HUDEP-2 (cell line): ENCODE data around the gene TSBP1.
"Not testable (repeated sequence)": the region's sequence is repeated elsewhere in the genome, so short reads cannot be mapped to it uniquely, and the experiment has no call there.

Experiments used
- DNase-seq, 76 experiments: peaks; one replicate each; lab custom pipeline; 2025; ENCODE audit not compliant: unreplicated experiment in 76 of 76; lab: John Stamatoyannopoulos, UW

The TSBP1 gene

DNA sequence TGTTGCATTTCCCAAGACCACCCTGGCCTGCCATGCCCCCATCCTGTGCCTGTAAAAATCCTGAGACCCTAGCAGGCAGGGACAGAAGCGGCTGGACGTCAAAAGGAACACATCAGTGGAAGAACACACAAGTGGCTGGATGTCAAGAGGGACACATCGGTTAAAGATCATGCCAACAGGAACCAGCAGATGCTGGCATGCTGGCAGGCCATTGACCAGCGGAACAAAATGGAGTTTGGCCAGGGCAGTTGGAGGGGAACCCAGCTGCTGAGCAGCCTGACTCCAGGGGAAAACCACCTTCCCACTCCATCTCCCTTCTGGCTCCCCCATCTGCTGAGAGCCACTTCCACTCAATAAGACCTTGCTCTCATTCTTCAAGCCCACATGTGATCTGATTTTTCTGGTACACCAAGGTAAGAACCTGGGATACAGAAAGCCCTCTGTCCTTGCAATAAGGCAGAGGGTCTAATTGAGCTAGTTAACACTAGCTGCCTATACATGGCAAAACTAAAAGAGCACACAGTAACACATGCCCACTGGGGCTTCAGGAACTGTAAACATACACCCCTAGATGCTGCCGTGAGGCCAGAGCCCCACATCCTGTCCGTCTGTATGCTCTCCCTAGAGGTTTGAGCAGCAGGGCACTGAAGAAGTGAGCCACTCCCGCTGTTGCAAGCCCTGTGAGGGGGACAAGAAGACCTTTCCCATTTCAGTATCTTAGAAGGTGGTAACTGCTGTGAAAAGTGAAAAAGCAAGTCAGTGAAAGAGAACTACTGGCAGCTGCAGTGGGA lies 4.2 kb upstream of the TSBP1 start:
- DNase-seq: no peak

DNA sequence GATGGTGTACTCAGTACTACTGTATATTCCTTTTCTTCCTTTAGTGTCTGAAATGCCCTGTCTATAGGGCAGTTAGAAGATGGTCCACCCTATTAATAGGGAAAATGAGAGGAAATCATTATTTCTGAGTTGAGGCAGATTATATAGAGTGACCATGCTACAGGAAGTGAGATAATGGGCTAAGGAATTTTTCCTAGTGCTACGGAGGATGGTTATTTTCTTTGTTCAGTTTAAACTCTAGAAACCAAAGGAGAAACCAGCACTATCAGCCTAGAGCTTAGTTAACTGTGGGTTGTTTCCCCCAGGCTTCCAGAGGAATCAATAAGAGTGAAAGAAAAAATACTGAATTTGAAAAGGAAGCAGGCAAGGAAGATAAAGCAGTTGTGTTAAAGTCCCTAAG lies 474 bp downstream of the TSBP1 start:
- no peak for DNase-seq

DNA sequence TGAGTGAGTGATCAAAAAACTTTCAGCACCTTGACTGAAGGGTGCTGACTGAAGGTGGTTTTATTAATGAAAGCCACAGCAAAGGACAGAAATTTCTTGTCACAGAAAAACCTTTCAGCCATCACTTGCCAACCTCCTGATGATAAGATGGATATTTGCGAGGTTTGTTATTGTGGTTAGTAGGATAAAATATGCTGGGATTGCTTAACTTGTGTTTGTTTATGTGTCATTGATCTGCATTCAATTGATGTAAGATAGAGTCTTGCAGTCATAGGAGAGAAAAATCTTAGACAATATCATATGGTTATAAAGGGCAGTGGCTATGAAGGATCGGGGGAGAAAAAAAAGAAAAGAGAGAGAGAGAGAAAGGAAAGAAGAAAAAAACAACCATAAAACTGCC lies 1.2 kb downstream of the TSBP1 start:
- DNase-seq: no peak

DNA sequence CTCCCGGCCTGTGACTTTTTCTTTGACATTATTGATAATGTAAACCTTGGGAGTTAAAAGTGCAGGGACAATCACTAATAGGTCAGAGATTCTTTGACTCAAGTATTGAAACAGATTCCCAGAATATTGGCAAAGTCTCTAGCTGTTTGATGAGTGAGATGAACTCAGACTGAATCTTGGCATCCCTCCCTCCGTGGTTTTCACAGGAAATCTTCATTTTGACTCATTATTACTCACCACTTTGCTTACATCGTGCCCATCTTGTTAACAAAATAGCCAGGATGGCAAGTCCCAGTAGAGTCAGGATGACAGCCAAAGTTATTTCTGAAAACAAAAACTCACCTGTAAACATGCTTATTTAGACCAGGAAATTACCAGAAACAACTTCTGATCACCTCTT lies 2.0 kb downstream of the TSBP1 start:
- DNase-seq: no peak

DNA sequence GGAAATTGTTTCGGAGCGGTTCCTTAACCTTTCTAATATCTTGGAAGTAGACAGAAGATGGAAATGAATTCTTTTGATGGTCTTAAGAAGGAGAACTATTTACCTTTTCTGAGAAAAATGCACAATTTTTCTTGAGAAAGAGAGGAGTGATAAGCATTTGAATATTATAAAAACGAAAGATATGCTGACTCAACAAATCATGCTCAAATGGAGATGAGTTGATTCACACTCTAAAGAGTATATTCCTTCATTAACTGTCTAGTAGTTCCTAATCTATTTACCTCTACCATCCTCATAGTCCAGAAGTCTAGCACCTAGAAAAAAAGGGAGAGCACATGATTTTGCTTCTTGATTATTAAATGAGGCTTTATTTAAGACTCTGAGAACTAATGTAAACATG lies 4.1 kb downstream of the TSBP1 start:
- no peak for DNase-seq

DNA sequence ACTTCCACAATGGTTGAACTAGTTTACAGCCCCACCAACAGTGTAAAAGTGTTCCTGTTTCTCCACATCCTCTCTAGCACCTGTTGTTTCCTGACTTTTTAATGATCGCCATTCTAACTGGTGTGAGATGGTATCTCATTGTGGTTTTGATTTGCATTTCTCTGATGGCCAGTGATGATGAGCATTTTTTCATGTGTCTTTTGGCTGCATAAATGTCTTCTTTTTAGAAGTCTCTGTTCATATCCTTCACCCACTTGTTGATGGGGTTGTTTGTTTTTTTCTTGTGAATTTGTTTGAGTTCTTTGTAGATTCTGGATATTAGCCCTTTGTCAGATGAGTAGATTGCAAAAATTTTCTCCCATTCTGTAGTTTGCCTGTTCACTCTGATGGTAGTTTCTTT lies 12.5 kb downstream of the TSBP1 start:
- DNase-seq: not testable (repeated sequence)

DNA sequence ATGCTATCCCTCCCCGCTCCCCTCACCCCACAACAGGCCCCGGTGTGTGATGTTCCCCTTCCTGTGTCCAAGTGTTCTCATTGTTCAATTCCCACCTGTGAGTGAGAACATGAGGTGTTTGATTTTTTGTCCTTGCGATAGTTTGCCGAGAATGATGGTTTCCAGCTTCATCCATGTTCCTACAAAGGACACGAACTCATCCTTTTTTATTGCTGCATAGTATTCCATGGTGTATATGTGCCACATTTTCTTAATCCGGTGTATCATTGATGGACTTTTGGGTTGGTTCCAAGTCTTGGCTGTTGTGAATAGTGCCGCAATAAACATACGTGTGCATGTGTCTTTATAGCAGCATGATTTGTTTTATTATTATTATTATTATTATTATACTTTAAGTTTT lies 13.2 kb downstream of the TSBP1 start:
- not testable (repeated sequence) for DNase-seq

DNA sequence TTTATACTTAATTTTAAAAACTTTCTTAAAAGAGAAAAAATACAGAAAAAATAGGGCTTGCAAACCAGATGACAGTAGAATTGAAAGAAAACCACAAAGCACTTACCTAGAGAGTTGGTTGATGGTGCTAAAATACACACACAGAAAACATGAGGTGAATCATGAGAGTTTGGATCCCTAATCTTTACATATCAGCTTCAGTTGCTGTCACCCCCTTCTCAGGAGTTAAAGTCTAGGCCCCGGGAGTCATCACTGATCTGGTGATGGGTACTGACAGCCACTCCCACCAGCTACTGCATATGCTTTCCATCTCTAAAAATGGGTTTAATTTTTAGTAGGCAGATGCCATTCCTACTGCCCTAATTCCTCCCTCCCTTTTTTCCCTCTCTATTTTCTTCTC lies 16.7 kb downstream of the TSBP1 start:
- no peak for DNase-seq

DNA sequence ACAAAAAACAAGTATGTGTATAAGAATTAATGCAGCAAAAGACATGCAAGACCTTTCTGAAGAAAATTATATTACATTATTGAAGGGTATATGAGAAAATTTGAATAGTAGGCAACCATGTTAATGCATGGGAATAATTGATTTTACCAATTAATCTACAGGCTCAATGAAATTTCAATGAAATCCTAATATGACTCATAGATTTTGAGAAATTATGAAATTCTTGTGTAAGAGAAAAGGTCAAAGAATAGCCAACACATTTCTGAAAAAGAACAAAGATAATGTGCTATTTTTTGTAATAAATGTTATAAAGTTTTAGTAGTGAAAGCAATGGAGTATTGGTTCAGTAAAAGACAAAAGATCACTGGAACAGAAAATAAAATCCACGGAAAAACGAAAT lies 18.4 kb downstream of the TSBP1 start:
- no peak for DNase-seq

DNA sequence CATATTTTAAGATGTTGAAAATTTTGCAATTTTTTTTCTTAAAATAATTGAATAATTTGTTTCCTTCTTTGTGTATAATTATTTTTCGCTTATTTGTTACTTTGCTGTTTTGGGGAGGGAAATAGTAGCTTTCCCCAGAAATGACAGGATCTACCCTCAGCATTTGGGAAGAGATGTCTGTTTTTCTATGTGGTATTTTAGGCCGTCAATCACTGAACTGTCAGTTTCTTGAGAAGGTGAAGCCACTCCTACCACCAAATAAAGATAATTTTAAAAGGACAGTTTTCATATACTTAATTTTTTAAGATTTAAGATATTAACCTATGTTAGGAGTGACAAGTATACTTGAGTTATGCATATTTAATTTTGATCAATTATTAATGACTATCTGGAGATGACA lies 31.5 kb downstream of the TSBP1 start:
- DNase-seq: no peak

DNA sequence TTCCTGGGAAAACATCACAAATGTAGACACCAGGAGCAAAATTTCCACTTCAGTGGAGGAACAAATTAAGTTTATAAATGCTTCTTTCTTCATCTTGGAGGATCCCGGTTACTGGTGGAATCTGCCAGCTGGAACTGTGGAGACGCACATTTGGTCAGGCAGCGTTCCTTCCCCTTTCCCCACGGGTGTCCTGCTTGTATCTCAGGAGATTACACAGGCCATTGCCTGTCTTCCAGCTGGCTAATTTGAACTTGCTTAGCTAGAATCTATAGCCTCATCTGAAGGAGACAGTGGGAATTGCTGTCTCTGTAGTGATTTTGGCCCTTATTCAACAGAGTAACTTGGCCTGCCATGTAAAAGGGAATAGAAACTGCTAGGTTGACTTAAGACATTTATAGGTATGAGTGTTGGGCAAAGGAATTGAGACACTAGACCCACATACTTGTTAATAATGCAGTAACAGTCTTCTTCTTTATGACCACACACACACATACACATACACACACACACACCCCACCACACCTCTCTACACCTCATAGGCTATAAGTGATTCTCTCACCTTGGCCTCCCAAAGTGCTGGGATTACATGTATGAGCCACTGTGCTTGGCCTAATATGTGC lies 34.4 kb downstream of the TSBP1 start:
- no peak for DNase-seq

DNA sequence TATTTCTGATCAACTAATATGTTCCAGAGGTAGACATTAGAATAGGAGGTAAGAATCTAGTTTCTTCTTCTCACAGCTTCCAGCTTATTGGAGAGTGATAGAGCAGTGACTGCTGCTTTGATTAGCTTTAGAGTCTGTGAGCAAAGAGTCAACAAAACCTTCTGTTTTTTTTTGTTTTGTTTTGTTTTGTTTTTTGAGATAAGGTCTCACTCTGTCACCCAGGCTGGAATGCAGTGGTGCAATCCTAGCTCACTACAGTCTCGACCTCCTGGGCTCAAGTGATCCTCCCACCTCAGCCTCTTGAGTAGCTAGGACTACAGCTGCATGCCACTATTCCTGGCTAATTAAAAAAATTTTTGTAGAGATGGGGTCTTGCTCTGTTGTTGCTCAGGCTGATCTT lies 39.3 kb downstream of the TSBP1 start:
- no peak for DNase-seq

DNA sequence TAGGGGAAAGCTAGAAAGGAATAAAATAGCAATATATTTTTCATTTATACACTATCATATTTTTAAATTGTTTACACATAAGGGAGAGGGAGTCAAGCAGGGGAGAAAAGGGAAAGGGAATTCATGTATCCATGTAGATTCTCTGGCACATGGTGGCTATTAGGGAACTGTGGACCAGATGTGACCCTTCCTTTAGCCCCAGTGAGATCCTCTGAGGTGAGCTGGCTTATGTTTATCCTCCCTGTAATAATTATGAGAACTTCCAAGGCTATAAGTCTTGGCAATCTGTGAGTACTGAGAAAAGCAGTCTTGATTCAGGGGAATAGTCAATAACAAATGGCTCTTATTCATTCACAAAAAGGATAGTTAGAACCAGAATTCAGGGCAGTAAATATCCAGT lies 42.6 kb downstream of the TSBP1 start:
- no peak for DNase-seq

DNA sequence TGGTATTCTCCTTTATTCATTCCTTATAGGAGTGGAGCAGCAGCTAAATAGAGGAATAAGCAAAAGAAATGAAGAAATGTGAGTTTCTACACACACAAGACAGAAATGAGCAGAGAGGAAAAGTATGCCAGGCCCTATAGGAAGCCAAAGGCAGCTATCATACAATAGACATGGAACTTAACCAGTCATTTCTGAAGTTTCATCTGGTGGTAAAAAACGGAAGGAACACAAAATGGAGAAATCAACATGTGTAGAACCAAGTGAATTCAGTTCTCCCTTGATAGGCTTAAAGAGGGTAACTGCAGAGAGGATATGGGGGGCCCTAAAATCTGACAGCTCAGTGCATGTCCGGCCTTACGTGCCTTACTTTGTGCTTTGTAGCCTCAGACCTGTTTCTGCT lies 44.6 kb downstream of the TSBP1 start:
- no peak for DNase-seq

DNA sequence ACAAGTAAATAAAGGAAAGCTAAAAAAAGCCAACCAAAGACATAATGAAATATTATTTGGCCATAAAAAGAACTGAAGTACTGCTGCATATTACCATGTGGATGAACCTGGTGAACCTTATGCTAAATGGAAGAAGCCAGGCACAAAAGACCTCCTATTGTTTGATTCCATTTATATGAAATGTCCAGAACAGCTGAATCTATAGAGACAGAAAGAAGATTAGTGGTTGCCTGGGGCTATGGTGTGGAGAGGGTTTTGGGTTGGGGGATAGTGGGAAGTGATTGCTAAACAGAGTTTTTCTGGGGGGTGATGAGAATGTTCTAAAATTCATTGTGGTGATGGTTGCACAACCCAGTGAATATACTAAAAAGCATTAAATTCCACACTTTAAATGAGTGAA lies 53.2 kb downstream of the TSBP1 start:
- DNase-seq: no peak

DNA sequence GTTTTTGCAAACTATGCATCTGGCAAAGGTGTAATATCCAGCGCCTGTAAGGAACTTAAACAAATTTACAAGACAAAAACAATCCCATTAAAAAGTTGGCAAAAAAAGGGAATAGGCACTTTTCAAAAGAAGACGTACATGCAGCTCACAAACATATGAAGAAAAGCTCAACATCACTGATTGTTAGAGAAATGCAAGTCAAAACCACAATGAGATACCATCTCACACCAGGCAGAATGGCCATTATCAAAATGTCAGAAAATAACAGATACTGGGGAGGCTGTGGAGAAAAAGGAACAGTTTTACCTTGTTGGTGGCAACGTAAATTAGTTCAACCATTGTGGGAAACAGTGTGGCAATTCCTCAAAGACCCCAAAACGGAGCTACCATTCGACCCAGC lies 54.2 kb downstream of the TSBP1 start:
- peak in 1 of 76 experiments; percentile 14 for DNase-seq

DNA sequence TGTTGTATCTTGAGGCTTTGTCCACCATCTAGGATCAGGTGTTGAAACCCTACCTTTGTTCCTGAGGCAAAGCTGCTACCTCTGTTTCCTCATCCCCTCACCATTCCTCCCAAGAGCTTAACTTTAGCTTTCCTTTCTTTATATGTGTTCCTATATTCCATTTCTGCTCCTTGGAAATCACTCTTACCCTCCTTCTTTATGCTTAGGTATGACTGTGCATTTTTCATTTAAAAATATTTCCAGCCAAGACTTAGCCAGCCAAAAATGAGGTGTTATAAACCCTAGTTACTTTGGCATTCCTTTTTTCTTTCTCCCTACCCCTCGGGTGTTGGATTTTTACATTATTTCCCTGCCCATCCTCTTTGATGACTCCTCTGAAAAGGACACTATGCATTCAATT lies 57.7 kb downstream of the TSBP1 start:
- DNase-seq: no peak

DNA sequence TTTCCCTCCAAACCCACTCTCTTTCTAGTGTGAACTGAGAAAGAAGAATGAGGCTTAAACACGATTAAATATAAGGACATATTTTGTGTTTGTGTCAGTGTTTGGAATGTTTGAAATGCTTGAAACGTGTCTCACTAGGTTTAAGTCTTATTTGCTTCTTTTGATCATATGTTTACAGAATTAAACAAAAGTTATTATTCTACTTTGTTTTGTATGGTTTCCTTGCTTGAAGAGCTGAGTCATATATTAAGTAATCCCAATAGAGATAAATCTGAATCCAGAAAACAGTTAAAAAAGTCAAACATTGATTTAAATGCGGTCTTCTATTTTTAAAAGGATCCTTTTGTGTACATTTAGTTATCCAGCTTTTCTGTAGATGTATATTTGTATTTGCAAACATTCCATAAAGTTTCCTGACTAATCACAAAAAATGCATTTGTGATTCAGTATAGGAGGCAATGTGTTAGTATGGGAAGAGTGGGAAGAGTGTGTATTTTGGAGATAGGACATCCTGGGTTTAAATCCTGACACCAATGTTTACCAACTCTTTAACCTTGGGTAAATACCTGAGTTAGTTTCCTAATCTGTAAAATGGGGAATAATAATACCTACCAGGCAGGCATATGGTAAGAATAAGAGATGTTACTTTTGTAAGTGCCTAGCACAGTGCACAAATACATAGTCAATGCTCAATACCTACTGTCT lies 72.9 kb downstream of the TSBP1 start:
- no peak for DNase-seq

DNA sequence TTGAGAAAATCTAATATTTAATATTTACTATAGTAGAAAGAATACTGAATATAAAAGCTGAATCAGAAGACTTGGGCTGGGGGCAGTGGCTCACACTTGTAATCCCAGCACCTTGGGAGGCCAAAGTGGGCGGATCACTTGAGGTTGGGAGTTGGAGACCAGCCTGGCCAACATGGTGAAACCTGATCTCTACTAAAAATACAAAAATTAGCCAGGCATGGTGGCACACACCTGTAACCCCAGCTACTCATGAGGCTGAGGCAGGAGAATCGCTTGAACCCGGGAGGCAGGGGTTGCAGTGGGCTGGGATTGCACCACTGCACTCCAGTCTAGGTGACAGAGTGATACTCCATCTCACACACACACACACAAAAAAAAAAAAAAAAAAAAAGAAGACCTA lies 76.7 kb downstream of the TSBP1 start:
- DNase-seq: not testable (repeated sequence)

DNA sequence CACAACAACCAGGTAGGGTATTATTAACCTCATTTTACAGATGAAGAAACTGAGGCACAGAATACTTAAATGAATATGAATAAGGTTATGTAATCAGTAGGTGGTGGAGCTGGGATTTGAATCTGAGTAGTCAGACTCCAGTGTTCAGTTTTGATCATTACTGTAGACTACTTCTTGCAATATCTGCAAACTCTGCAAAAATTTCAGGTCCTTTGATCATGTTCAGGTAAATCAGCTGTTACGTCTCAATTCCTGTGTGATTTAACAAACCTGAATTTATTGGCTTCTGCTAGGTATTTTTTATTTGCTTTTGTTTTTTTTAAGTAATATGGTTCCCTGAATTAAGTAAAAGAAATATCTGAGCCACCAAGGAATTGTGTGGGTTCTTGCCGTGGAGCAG lies 77.1 kb downstream of the TSBP1 start:
- no peak for DNase-seq

DNA sequence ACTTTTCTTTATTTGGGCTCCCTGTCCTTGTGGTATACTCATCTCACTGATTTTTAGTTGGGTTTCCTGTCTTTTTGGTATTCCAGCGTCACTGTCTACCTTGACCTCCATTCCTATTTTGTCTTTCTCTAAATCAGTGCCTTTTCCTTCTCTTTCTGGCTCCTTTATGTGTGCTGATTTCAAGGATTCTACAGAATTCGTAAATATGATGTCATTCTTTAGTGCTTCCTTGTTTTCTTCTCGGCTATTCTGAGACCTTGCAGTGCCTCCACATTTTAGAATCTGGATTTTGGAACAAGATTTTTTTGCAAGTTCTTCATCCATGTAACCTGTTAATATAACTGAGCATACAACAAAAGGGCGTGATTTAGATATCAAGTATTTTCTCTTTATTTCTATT lies 78.0 kb downstream of the TSBP1 start:
- DNase-seq: no peak

DNA sequence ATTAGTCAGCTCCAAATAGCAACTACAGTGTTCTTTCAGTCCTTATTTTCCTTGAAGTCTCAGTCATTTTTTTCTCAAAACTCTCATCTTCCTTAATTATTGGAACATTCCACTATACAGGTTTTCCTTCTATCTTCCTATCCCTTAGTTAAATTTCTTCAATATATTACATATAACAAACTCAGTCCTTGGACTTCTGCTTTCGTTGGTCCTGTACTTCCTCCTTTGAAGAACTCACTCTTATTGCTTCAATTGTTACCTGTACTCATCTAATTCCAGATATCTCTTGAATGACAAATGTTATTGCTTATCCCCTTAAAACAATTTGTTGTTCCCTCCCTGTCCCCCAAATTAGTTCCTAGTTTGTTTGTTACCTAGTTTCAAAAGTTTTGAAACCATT lies 80.2 kb downstream of the TSBP1 start:
- DNase-seq: no peak
